Naive thymus-derived CD8-positive, alpha-beta T cell (primary cell): ENCODE data around the gene CLDN20. TPM values are rescaled to one million over a fixed set of nuclear protein-coding genes. Genes with fewer than 3 reads are reported as not detected.
A peak's percentile ranks its signal among the peaks of the same experiment; 100 is the strongest.
"Not testable (repeated sequence)": the region's sequence is repeated elsewhere in the genome, so short reads cannot be mapped to it uniquely, and the experiment has no call there.

Experiments
- ATAC-seq, 2 donors: fragments of 150-1000 bp; cut with Tn5 transposase in 1 of 2; sonication (Bioruptor Pico), chemical (Tn5 transposase) in 1 of 2; 1 replicate in 1 of 2; 2 replicates in 1 of 2; pipeline ENCODE4 v1.10.0; 2021; ENCODE audit warnings: mild to moderate bottlenecking in 2 of 2, moderate library complexity in 2 of 2
- POLR2A ChIA-PET: fragments of 350-600 bp; sonication (Branson Sonifier 250); formaldehyde crosslinking; loops from one replicate; lab custom pipeline; 2021; ENCODE audit warnings: antibody characterized with exemption; lab: Charles Lee
- DNase-seq, 10 donors: peaks; one replicate each; pipeline versions ENCODE4 v3.0.0 to v3.0.0-alpha.2; 2020 to 2022
- H3K27ac Mint-ChIP-seq, 10 donors: one replicate each; pipeline ENCODE4 v1.8.0; 2020 to 2022; ENCODE audit warnings: mild to moderate bottlenecking in 10 of 10, mixed read lengths in 10 of 10, moderate library complexity in 4 of 10, inconsistent platforms in 1 of 10
- H3K27me3 Mint-ChIP-seq, 5 donors: one replicate each; pipeline ENCODE4 v1.8.0; 2021 to 2022; ENCODE audit warnings: mixed read lengths in 5 of 5
- H3K36me3 Mint-ChIP-seq, 3 donors: one replicate each; pipeline ENCODE4 v1.8.0; 2020 to 2022; ENCODE audit warnings: mixed read lengths in 3 of 3, mild to moderate bottlenecking in 2 of 3, inconsistent platforms in 1 of 3
- H3K4me1 Mint-ChIP-seq, 4 donors: one replicate each; pipeline ENCODE4 v1.8.0; 2021 to 2022; ENCODE audit warnings: mixed read lengths in 4 of 4
- H3K4me3 Mint-ChIP-seq, 10 donors: one replicate each; pipeline ENCODE4 v1.8.0; 2020 to 2022; ENCODE audit warnings: mild to moderate bottlenecking in 10 of 10, mixed read lengths in 10 of 10, moderate library complexity in 6 of 10, inconsistent platforms in 1 of 10
- H3K9me3 Mint-ChIP-seq, 9 donors: one replicate each; pipeline ENCODE4 v1.8.0; 2020 to 2022; ENCODE audit warnings: mixed read lengths in 9 of 9, mild to moderate bottlenecking in 3 of 9, inconsistent platforms in 1 of 9, moderate library complexity in 1 of 9
- polyA plus RNA-seq, 3 donors: library from polyadenylated mRNA; unstranded; fragments of 300-500 nt; fragmentation: Illumina TruSeq; gene quantifications; one replicate each; pipeline ENCODE4 v1.2.3, GENCODE V29; 2021
- total RNA-seq, 8 experiments: library from RNA in 2 of 8; stranded (reverse) in 2 of 8; gene quantifications; one replicate each; pipeline ENCODE4 v1.2.3 and lab custom pipeline; 2021 to 2026

The CLDN20 gene
- total and polyA plus RNA-seq, 5 experiments from 2014 or later = not detected

DNA sequence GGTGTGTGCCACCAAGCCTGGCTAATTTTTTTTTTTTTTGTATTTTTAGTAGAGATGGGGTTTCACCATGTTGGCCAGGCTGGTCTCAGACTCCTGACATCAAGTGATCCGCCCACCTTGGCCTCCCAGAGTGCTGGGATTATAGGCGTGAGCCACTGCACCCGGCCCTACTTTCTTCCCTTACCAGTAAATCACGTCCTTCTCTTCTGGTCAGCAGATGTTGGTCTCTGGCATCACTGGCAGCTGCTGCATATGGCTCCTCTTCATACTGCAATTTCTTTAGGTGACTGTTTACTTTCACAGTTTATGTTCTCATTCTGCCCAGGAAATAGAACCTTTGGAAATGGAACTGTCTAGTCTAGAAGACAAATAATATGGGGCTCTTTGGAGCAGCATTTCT is 32.8 kb upstream of the CLDN20 start:
- ATAC-seq, DNase-seq, POLR2A ChIA-PET, H3K27ac Mint-ChIP-seq, H3K36me3 Mint-ChIP-seq, H3K4me3 Mint-ChIP-seq, H3K4me1 Mint-ChIP-seq: not testable (repeated sequence)
- H3K9me3 Mint-ChIP-seq = peaks cover 0 to 13% (median 4%) of the 10 kb centered on the region in 9 donors
- H3K27me3 Mint-ChIP-seq = peaks cover 0 to 43% (median 5%) of the 10 kb centered on the region in 5 donors

DNA sequence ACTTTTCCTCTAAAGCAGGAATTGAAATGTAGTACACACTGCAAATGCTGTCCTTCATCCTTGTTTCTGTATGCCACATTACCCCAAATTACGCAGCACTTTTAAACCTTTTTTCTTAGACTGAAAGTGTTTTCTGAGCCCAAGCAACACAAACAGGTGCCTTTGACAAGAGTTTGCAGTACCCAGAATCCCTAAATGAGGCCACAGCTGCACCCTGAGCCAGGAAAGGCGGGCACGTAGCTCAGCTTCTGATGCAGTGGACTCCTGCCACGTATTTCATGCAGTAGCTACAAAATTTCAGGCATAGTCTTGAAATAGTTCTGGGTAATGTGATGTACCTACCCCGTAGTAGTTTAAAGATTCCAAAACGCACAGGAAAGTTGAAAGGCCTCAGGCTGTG is 31.0 kb upstream of the CLDN20 start:
- Mint-ChIP-seq H3K4me3 (no peak overlapping the region), H3K27ac (no peak overlapping the region), H3K9me3 (peaks cover 0 to 13% (median 4%) of the 10 kb centered on the region in 9 donors), H3K4me1 (no peaks in the 10 kb centered on the region), H3K27me3 (peaks cover 0 to 31% (median 9%) of the 10 kb centered on the region in 5 donors), H3K36me3 (peaks cover 0 to 8% (median 0%) of the 10 kb centered on the region in 3 donors)
- DNase-seq (no peak), ATAC-seq (no peak)
- POLR2A ChIA-PET = no interaction called here

DNA sequence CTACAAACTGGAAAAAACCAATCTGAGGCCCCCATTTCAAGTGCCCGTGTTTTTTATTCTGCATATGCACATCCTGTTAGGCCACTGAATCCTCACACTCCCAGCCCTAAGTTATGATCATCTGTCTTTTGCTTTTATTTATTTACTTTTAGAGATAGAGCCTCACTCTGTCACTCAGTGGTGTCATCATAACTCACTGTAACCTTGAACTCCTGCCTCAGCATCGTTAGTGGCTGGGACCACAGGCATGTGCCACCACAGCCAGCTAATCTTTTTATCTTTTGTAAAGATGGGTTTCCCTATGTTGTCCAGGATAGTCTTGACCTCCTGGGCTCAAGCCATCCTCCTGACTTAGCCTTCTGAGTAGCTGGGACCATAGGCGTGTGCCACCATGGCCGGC is 29.6 kb upstream of the CLDN20 start:
- no peak for DNase-seq
- Mint-ChIP-seq H3K9me3 (peaks cover 0 to 27% (median 7%) of the 10 kb centered on the region in 9 donors), H3K4me3 (no peak overlapping the region), H3K27ac (no peak overlapping the region), H3K4me1 (no peaks in the 10 kb centered on the region), H3K36me3 (peaks cover 0 to 12% (median 0%) of the 10 kb centered on the region in 3 donors), H3K27me3 (peaks cover 4 to 37% (median 14%) of the 10 kb centered on the region in 5 donors)
- POLR2A ChIA-PET = no interaction called here
- ATAC-seq = no peak

DNA sequence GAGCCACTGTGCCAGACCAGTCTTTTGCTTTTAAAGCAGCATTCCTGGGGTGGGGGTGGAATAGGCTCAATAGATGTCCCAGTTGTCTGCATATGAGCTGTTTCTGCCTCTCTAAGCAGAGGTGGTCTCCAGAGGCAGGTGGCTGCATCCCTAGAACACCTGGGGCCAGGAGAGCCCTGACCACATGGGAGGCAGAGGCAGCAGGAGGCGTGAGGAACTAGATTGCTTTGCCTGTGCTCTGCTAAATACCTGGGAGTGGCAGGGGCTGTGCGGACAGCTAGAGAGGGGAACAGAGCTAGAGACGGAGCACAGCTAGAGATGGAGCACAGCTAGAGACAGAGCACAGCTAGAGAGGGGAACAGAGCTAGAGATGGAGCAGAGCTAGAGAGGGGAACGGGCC is 29.1 kb upstream of the CLDN20 start:
- ATAC-seq (no peak), DNase-seq (no peak)
- H3K9me3 Mint-ChIP-seq = peaks cover 0 to 22% (median 7%) of the 10 kb centered on the region in 9 donors
- H3K27ac Mint-ChIP-seq = peak overlapping the region in 1 of 10 donors; percentile 67
- H3K4me3 Mint-ChIP-seq = no peak overlapping the region
- H3K4me1 Mint-ChIP-seq = no peaks in the 10 kb centered on the region
- H3K36me3 Mint-ChIP-seq = peaks cover 0 to 9% (median 0%) of the 10 kb centered on the region in 3 donors
- peaks cover 4 to 32% (median 14%) of the 10 kb centered on the region in 5 donors for H3K27me3 Mint-ChIP-seq
- POLR2A ChIA-PET = no interaction called here

DNA sequence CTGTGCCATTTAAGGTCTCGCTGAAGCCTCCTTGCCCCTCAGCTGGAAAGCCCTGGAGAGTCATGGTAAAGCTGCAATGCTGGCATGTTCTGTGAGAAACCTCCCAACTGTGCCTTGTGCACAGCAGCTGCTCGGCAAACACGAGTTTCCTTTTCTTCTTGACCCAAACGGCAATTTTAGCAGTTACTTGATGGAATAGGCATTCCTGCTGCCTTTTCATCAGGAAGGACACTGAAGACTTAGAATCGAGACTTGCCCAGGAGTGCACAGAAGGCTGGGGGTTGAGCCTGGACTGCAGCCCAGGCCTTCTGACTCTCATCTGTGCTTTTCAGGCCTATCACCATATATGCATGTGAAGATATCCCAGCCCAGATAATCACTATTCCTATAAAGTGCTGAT is 28.7 kb upstream of the CLDN20 start:
- Mint-ChIP-seq H3K4me3 (no peak overlapping the region), H3K9me3 (peaks cover 0 to 21% (median 7%) of the 10 kb centered on the region in 9 donors), H3K36me3 (peaks cover 0 to 8% (median 0%) of the 10 kb centered on the region in 3 donors), H3K27ac (no peak overlapping the region), H3K27me3 (peaks cover 4 to 28% (median 14%) of the 10 kb centered on the region in 5 donors), H3K4me1 (no peaks in the 10 kb centered on the region)
- ATAC-seq = no peak
- POLR2A ChIA-PET = no interaction called here
- DNase-seq = no peak

DNA sequence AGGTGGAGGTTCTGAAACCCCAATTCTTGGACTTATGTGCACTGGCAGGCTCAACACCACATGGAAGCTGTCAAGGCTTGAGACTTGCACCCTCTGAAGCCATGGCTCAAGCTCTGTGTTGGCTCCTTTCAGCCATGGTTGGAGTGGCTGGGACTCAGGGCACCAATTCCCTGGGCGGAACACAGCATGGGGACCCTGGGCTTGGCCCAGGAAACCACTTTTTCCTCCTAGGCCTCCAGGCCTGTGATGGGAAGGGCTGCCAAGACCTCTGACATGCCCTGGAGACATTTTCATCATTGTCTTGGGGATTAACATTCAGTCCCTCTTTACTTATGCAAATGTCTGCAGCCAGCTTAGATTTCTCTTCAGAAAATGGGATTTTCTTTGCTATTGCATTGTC is 26.2 kb upstream of the CLDN20 start:
- H3K36me3 Mint-ChIP-seq = peaks cover 0 to 5% (median 0%) of the 10 kb centered on the region in 3 donors
- POLR2A ChIA-PET = no interaction called here
- ATAC-seq (no peak), DNase-seq (no peak)
- H3K27me3 Mint-ChIP-seq = peaks cover 4 to 23% (median 10%) of the 10 kb centered on the region in 5 donors
- no peak overlapping the region for H3K27ac Mint-ChIP-seq
- H3K9me3 Mint-ChIP-seq = peaks cover 0 to 26% (median 4%) of the 10 kb centered on the region in 9 donors
- H3K4me3 Mint-ChIP-seq = no peak overlapping the region
- no peaks in the 10 kb centered on the region for H3K4me1 Mint-ChIP-seq

DNA sequence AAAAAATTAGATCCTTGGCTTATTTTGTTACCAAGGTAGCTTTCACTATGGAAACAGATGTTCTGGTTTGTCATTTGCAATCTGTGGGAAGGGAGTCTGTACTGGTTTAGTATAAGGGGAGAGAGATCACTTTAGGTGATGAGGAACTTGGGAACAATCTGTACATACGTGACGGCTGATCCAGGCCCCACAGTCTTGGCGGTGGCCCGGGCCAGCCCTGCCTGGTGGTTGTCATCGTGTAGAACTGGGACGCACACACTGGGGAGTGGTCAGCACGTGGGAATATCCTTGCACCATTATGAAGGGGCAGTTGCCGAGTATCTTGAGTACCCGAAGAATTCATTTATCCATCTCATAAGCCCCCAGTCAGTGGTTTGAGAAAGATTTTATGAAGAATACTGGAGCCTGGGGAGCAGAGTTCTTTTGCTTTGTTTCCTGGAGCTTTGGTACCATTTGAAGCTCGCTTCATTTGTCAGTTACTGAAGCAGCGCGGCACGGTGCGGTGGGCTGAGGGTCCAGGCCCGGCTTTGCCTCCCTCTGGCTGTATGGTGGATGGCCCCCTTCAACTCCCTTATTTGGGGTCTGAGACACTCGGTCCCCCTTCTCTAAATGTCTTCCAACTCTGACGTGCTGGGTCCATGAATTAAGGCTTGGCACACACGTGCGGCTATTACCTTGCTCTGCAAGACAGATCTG is 22.8 kb upstream of the CLDN20 start:
- DNase-seq (no peak), ATAC-seq (no peak)
- peaks cover 0 to 26% (median 4%) of the 10 kb centered on the region in 9 donors for H3K9me3 Mint-ChIP-seq
- H3K36me3 Mint-ChIP-seq = peaks cover 0 to 5% (median 0%) of the 10 kb centered on the region in 3 donors
- H3K27ac Mint-ChIP-seq = no peak overlapping the region
- no peak overlapping the region for H3K4me3 Mint-ChIP-seq
- H3K4me1 Mint-ChIP-seq = no peaks in the 10 kb centered on the region
- POLR2A ChIA-PET = no interaction called here
- peaks cover 3 to 17% (median 4%) of the 10 kb centered on the region in 5 donors for H3K27me3 Mint-ChIP-seq

DNA sequence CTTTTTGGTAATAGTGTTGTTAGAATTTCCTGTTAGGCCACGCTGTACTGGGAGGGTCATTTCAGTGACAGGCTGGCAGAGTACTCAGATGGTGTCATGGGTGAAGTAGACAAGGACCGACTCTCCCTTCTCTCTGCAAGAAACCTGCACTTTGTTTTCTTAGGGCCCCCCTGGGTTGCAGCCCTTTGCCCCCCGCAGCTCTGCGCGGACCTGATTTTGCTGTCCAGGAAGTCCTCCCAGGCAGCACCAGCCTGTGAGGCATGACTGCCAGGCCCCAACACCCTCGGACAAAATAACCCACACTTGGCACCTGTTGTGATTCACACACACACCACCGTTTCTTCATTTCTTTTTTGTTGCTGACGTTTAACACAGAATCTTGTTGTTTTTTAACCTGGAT is 21.8 kb upstream of the CLDN20 start:
- POLR2A ChIA-PET = no interaction called here
- Mint-ChIP-seq H3K9me3 (peaks cover 0 to 26% (median 4%) of the 10 kb centered on the region in 9 donors), H3K4me1 (no peaks in the 10 kb centered on the region), H3K4me3 (no peak overlapping the region), H3K36me3 (peaks cover 0 to 5% (median 0%) of the 10 kb centered on the region in 3 donors), H3K27ac (no peak overlapping the region), H3K27me3 (peaks cover 0 to 14% (median 4%) of the 10 kb centered on the region in 5 donors)
- ATAC-seq (no peak), DNase-seq (no peak)

DNA sequence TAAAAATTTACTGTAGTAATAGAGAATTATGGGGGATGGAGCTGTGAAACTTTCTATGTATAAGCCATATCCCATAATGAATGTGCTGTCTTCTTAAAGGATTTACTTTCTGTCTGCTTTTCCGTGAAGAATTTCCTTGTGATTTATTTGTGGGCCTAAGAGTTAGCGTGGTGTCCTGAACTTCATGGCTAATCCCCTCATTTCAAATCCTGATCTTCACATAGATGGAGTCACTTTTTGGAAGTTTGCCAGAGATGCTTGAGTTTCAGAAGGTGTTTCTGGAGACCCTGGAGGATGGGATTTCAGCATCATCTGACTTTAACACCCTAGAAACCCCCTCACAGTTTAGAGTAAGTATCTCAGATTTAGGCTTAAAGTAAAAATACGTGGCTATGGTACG is 19.4 kb upstream of the CLDN20 start:
- H3K4me1 Mint-ChIP-seq = peaks cover 0 to 2% (median 0%) of the 10 kb centered on the region in 4 donors
- no peak overlapping the region for H3K27ac Mint-ChIP-seq
- peaks cover 0 to 5% (median 0%) of the 10 kb centered on the region in 3 donors for H3K36me3 Mint-ChIP-seq
- H3K4me3 Mint-ChIP-seq = no peak overlapping the region
- no peak for ATAC-seq
- no peak for DNase-seq
- peaks cover 0 to 13% (median 0%) of the 10 kb centered on the region in 9 donors for H3K9me3 Mint-ChIP-seq
- POLR2A ChIA-PET = no interaction called here
- peaks cover 0 to 1% (median 0%) of the 10 kb centered on the region in 5 donors for H3K27me3 Mint-ChIP-seq

DNA sequence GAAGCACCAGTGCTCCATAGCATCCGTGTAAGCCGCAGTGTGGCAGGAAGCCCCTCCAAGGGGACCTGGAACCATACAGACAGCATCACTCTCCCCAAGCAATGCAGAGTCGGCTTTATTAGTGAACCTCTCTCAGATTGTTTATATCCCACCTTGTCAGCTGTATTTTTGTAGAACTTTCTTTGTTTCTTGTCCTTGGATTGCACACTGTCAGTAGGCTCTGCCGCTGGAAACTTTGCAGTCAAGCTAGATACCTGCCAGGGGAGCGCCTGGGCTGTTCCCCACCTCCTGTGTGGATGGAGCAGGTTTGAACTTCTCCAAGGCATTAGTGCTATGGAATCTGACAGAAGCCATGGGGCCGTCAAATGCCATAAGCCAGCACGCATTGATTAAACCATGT is 18.6 kb upstream of the CLDN20 start:
- Mint-ChIP-seq H3K27me3 (peaks cover 0 to 1% (median 0%) of the 10 kb centered on the region in 5 donors), H3K4me3 (no peak overlapping the region), H3K4me1 (peaks cover 0 to 2% (median 0%) of the 10 kb centered on the region in 4 donors), H3K27ac (no peak overlapping the region), H3K36me3 (peaks cover 0 to 12% (median 0%) of the 10 kb centered on the region in 3 donors), H3K9me3 (peaks cover 0 to 9% (median 0%) of the 10 kb centered on the region in 9 donors)
- ATAC-seq (no peak), DNase-seq (no peak)
- POLR2A ChIA-PET = no interaction called here

DNA sequence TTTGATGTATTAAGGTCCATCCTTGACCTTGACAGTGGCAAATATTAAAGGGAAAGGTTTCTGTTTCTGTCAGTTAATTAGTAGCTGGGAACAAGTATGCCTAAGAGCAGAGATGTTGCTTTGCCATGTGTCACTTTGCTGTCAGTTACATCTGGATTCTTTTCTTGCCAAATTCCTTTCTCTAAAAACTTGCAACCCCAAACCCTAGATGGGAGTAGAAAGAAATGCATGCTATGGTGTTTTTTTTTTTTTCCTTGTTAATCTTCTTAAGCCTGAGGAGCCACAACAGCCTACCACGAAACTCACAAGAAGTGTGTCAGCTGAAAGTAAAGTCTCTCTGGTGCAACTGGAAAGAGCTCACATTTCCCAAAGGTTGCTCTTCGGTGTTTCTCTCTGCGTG is 18.0 kb upstream of the CLDN20 start:
- H3K27ac Mint-ChIP-seq = peak overlapping the region in 1 of 10 donors; percentile 50
- H3K9me3 Mint-ChIP-seq = peaks cover 0 to 6% (median 0%) of the 10 kb centered on the region in 9 donors
- H3K36me3 Mint-ChIP-seq = peaks cover 0 to 13% (median 0%) of the 10 kb centered on the region in 3 donors
- H3K27me3 Mint-ChIP-seq = peaks cover 0 to 1% (median 0%) of the 10 kb centered on the region in 5 donors
- POLR2A ChIA-PET = no interaction called here
- ATAC-seq (no peak), DNase-seq (no peak)
- no peak overlapping the region for H3K4me3 Mint-ChIP-seq
- H3K4me1 Mint-ChIP-seq = peaks cover 0 to 2% (median 0%) of the 10 kb centered on the region in 4 donors

DNA sequence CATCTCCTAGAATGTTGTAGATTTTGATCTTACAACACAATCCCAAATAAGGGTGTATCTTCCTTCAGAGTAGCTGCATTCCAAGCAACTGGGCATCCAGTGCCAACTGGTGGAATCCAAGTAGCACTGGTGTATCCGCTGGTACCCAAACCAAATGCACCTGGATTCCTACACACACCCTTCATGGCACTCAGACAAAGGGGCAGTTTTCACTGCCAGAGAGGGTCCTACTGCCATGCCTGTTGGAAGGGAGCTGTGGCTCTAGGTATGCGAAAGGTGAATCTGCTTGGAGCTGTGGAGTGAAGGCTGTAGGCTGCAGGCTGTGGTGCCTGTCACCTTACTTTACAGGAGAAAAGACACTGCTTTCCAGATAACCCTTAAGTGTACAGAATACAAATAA is 17.0 kb upstream of the CLDN20 start:
- ATAC-seq = no peak
- Mint-ChIP-seq H3K4me1 (peaks cover 0 to 2% (median 0%) of the 10 kb centered on the region in 4 donors), H3K9me3 (peaks cover 0 to 6% (median 0%) of the 10 kb centered on the region in 9 donors), H3K27ac (no peak overlapping the region), H3K27me3 (peaks cover 0 to 1% (median 0%) of the 10 kb centered on the region in 5 donors), H3K4me3 (no peak overlapping the region), H3K36me3 (peaks cover 0 to 23% (median 0%) of the 10 kb centered on the region in 3 donors)
- POLR2A ChIA-PET = no interaction called here
- no peak for DNase-seq

DNA sequence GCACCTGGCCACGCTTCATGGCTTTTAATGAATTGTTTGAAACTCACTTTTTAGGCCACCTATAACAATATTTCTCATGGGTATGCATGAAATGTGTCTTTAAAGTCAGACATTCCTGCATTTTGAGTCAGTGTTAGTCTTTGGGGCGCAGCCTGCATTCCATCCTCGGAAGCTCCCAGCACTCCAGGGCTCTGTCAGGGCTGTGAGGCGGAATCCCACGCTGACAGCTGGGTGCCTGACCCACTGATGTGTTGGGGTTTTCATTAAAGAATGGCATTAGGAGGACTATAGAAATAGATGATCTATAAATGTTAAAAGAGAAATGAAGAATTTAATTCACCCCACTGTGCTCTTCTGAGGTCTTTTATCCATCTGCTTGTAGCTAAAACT is 16.2 kb upstream of the CLDN20 start:
- DNase-seq (no peak), ATAC-seq (no peak)
- no peak overlapping the region for H3K4me3 Mint-ChIP-seq
- no peaks in the 10 kb centered on the region for H3K27me3 Mint-ChIP-seq
- peak overlapping the region in 1 of 10 donors; percentile 6 for H3K27ac Mint-ChIP-seq
- H3K4me1 Mint-ChIP-seq = peaks cover 0 to 2% (median 0%) of the 10 kb centered on the region in 4 donors
- peaks cover 0 to 6% (median 0%) of the 10 kb centered on the region in 9 donors for H3K9me3 Mint-ChIP-seq
- peaks cover 0 to 27% (median 0%) of the 10 kb centered on the region in 3 donors for H3K36me3 Mint-ChIP-seq
- POLR2A ChIA-PET = no interaction called here
